WI38 (cell line): Measurements from ENCODE around the gene PRDM16.

Experiments
- H3K4me3 ChIP-seq: 2 replicates; pipeline ENCODE4 v1.5.1; 2011; ENCODE audit warnings: low read depth, mild to moderate bottlenecking, control low read depth, low read length
- CTCF ChIP-seq: IDR thresholded peaks from 2 replicates; pipeline ENCODE4 v1.5.1; 2012; ENCODE audit warnings: low read depth, mild to moderate bottlenecking, control low read depth, low read length

PRDM16 gene

GRCh38 chr1:3217979-3218679 lies 149.1 kb downstream of the PRDM16 start:
- H3K4me3 ChIP-seq: no peak overlapping the region
- TF ChIP-seq CTCF: no peak

- TF ChIP-seq CTCF: no peak
- no peak overlapping the region for H3K4me3 ChIP-seq
These were observed 150.2 kb downstream of the PRDM16 start for GRCh38 chr1:3219005-3219790.

- no peak overlapping the region for H3K4me3 ChIP-seq
- no peak for TF ChIP-seq CTCF
These were observed 150.9 kb downstream of the PRDM16 start for GRCh38 chr1:3219791-3220467.

- no peak overlapping the region for H3K4me3 ChIP-seq
- no peak for TF ChIP-seq CTCF
These were observed 152.4 kb downstream of the PRDM16 start for GRCh38 chr1:3221112-3222041.

- no peak for TF ChIP-seq CTCF
- H3K4me3 ChIP-seq: no peak overlapping the region
These were observed 153.2 kb downstream of the PRDM16 start for GRCh38 chr1:3222042-3222692.

GRCh38 chr1:3225661-3226060 lies 156.7 kb downstream of the PRDM16 start:
- H3K4me3 ChIP-seq: no peak overlapping the region
- no peak for TF ChIP-seq CTCF
